Measurements from ENCODE around the gene GAS7.

The GAS7 gene

GRCh38 chr17:10120749-10121148 is 77.7 kb downstream of the GAS7 start:
- no peak overlapping the region for H3K4me3 ChIP-seq (ENCODE audit: low read length)
- TF ChIP-seq CTCF (conservative IDR thresholded peaks at IDR 0.05; ENCODE audit: low read length): no peak
- DNase-seq (ENCODE audit: low read depth): no peak

GRCh38 chr17:10120109-10120485 is 78.3 kb downstream of the GAS7 start:
- TF ChIP-seq CTCF (conservative IDR thresholded peaks at IDR 0.05; ENCODE audit: low read length): no peak
- no peak for DNase-seq (ENCODE audit: low read depth)
- no peak overlapping the region for H3K4me3 ChIP-seq (ENCODE audit: low read length)

- H3K4me3 ChIP-seq (ENCODE audit: low read length): no peak overlapping the region
- TF ChIP-seq CTCF (conservative IDR thresholded peaks at IDR 0.05; ENCODE audit: low read length): no peak
- peak; percentile 46 for DNase-seq (ENCODE audit: low read depth)
These were observed 79.0 kb downstream of the GAS7 start for GRCh38 chr17:10119203-10120108.

- no peak for DNase-seq (ENCODE audit: low read depth)
- no peak for TF ChIP-seq CTCF (conservative IDR thresholded peaks at IDR 0.05; ENCODE audit: low read length)
- H3K4me3 ChIP-seq (ENCODE audit: low read length): no peak overlapping the region
These were observed 79.6 kb downstream of the GAS7 start for GRCh38 chr17:10118788-10119130.

- TF ChIP-seq CTCF (conservative IDR thresholded peaks at IDR 0.05; ENCODE audit: low read length): no peak
- H3K4me3 ChIP-seq (ENCODE audit: low read length): no peak overlapping the region
- no peak for DNase-seq (ENCODE audit: low read depth)
These were observed 80.8 kb downstream of the GAS7 start for GRCh38 chr17:10117581-10118001.

- DNase-seq (ENCODE audit: low read depth): no peak
These were observed 81.5 kb downstream of the GAS7 start for GRCh38 chr17:10116753-10117420.

More at GRCh38 chr17:10116753-10117420, 81.5 kb downstream of the GAS7 start:
- H3K4me3 ChIP-seq (ENCODE audit: low read length): no peak overlapping the region
- no peak for TF ChIP-seq CTCF (conservative IDR thresholded peaks at IDR 0.05; ENCODE audit: low read length)

Data from AG10803 (cell line).